Measurements from ENCODE around the gene NUDT8. TPM values are rescaled to one million over a fixed set of nuclear protein-coding genes. Genes with fewer than 3 reads are reported as not detected.

The NUDT8 gene
- total and polyA plus RNA-seq, 10 of the 15 experiments (the other 5 are each of a cell fraction or from before 2014, with no cell fraction given), result 0.32 to 18.2 (median 9.8) TPM

DNA sequence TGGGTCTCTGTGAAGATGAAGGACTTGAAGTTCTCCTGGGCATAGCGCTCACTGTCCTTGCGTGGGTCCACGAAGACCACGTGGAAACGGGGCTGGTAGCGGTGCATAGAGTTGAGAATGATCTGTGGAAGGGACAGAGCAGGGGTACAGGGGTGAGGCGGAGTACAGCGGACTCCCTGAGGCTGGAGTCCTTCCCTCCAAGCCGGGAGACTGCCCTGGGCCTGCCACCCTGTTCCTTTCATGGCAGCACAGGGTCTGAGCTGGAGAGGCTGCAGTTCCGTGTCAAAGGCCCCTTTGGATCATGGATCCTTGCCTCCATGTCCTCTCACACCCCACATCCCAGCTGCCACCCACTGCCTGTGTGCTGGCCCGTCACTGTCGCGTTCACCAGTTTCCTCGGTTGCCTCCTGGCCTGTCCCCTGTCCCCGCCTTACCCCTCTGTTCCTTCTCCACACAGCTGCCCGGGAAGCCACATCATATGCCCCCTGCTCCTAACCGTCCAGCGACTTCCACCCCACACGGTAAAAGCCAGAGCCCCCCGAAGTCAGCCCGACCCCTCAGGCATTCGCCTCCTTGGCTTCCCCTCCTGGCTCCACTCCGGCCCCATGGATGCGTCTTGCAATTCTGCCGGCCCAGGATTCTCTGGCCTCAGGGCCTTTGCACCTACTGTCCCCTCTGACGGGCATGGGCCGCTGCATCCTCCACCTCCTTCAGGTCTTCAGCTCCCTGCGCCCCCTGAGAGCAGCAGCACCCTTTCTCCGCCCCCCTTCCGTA lies 3.4 kb upstream of the NUDT8 start (continued):
- TF ChIP-seq PML (IDR thresholded peaks at IDR 0.05; ENCODE audit: low read length), result no peak
- TF ChIP-seq IRF5 (IDR thresholded peaks at IDR 0.05; ENCODE audit: borderline replicate concordance), result no peak

DNA sequence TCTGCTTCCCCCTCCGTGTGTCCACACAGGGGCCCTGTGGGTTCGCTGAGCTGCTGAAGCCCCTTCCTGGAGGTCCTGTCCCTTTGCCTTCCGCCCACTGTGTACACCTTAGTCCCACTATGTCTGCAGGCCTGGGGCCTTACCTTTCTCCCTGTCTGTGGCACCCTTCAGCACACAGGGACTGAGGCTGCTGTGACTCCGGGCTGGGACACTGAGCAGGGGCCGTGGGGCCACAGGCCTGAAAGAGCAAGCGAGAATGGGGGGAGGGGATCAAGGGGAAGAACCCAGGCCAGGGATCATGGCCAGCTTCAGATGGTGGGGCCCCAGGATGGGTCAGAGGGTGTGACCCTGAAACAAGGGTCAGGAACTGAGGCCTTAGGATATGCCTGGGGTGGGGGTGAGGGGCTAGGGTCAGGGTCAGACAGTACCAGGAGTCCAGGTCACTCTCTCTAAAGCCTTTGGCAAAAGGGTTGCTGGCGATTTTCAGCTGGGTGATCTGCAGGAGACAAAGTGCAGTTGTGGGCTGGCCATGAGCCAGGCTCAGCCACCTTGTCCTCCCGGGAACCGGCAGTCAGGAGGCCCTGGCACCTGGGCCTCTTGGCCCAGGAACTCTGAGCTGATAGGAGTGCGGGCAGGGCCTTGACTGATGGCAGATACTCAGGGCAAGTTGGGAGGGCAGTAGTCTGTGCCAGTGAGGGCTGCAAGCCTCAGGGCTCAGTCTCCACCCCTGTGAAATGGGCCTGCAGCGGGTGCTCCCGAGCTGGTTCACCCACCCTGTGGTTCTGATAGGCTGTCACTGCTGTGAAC lies 2.6 kb upstream of the NUDT8 start:
- H3K79me2 ChIP-seq (ENCODE audit: control insufficient read depth, insufficient read depth, low read length), result no peaks in the 10 kb centered on the region
- intact Hi-C loops (cut with micrococcal nuclease; ENCODE audit: unreplicated experiment), result no loop called here
- ATAC-seq, result no peak
- peaks cover 21% of the 10 kb centered on the region for H3K4me1 ChIP-seq (ENCODE audit: control insufficient read depth, insufficient read depth, low read length)
- ChIA-PET RAD21 (ENCODE audit: unreplicated experiment) (interaction anchor here (0.6 kb wide), 1 partner anchor 269 kb away, joined by 3 read pairs; no protein-coding TSS in a partner anchor), POLR2A (no interaction called here), SMC1A (ENCODE audit: uncharacterized antibody, unreplicated experiment) (interaction anchor here (0.8 to 6.4 kb wide), 3 partner anchors 13 to 25 kb away, joined by 3 to 52 read pairs (median 4); no protein-coding TSS in a partner anchor), CTCF (interaction anchor here (1.2 to 6.4 kb wide), 4 partner anchors 12 to 59 kb away, joined by 4 to 35 read pairs (median 8); partner anchors contain the start of gene ACY3)
- in situ Hi-C loops (cut with MboI), result no loop called here
- BruUV-seq (replicated peaks), result no TSS peak
- no peak overlapping the region for H3K9ac ChIP-seq (ENCODE audit: control insufficient read depth, insufficient read depth, low read length)
- H4K20me1 ChIP-seq (ENCODE audit: control insufficient read depth, insufficient read depth), result no peaks in the 10 kb centered on the region
- H2AFZ ChIP-seq (ENCODE audit: control insufficient read depth, low read depth, low read length), result no peak overlapping the region
- H3K4me2 ChIP-seq (ENCODE audit: control insufficient read depth, insufficient read depth), result no peak overlapping the region
- H3K36me3 ChIP-seq (ENCODE audit: control insufficient read depth in 2 of 2, insufficient read depth in 2 of 2, low read length in 1 of 2), result no peaks in the 10 kb centered on the region
- FAIRE-seq, result no peak
- no peak overlapping the region for H3K4me3 ChIP-seq
- no peaks in the 10 kb centered on the region for H3K9me3 ChIP-seq (replicated peaks; ENCODE audit: control insufficient read depth, insufficient read depth, low read length)
- H3K27ac ChIP-seq (ENCODE audit: control insufficient read depth, insufficient read depth), result no peak overlapping the region
- 59% methylated on average over 11 of the region's 12 CpGs for WGBS (ENCODE audit: insufficient coverage, insufficient replicate concordance, low lambda C conversion rate, missing lambda C conversion rate)
- DNase-seq (ENCODE audit: low read depth, low spot score), result no peak
- TF ChIP-seq IKZF2 (IDR thresholded peaks at IDR 0.05), result no peak
- no peak for TF ChIP-seq JUNB (IDR thresholded peaks at IDR 0.05)
- no peaks in the 10 kb centered on the region for H3K27me3 ChIP-seq (replicated peaks in 1 of 2; ENCODE audit: control insufficient read depth in 2 of 2, insufficient read depth in 2 of 2, low read length in 1 of 2)
